ENCODE results near the gene NEDD9.
A peak's percentile ranks its signal among the peaks of the same experiment; 100 is the strongest.

NEDD9 gene

DNA sequence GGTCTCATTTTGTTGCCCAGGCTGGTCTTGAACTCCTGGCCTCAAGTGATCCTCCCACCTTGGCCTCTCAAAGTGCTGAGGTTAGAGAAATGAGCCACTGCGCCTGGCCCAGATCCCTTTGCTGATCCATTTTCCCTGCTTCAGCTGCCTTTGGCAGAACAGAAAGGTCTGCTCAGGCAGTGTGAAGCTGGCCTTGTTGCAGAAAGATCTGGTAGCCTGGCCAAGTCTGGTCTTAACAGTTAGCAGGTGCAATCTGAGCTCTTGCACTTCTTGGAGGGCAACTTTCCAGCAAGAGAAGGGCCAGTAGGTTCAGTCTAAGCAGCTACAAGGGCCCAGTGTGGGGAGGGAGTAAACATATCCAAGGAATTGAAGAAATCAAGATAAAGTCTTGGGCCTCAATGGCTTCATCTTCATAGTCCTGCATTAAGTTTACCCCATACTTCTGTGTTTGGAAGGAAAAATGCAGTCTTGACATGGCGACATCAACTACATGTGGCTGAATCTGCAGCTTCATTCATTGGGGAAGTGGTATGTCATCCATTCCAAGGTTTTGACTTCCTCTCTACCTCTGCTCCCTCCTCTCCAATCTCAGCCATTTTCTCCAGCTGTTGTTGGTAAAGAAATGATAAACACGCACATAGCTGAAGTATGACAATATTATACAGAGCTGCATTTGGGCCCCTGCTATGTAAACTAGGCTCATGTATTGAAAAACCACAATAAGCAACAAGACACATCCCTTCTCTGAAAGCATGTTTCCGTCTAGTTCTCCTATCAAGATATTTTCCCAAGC, 39.0 kb upstream of the NEDD9 start:
- Mint-ChIP-seq H3K4me3 (no peak overlapping the region), H3K36me3 (ENCODE audit: insufficient read depth) (peaks cover 10% of the 10 kb centered on the region), H3K9me3 (no peaks in the 10 kb centered on the region), H3K4me1 (peaks cover 22% of the 10 kb centered on the region), H3K27me3 (no peaks in the 10 kb centered on the region), H3K27ac (ENCODE audit: low read depth) (no peak overlapping the region)
- no peak for ATAC-seq (replicated peaks; ENCODE audit: extremely low read depth, poor library complexity, severe bottlenecking)
- DNase-seq (ENCODE audit: low spot score in 2 of 2), result no peak

DNA sequence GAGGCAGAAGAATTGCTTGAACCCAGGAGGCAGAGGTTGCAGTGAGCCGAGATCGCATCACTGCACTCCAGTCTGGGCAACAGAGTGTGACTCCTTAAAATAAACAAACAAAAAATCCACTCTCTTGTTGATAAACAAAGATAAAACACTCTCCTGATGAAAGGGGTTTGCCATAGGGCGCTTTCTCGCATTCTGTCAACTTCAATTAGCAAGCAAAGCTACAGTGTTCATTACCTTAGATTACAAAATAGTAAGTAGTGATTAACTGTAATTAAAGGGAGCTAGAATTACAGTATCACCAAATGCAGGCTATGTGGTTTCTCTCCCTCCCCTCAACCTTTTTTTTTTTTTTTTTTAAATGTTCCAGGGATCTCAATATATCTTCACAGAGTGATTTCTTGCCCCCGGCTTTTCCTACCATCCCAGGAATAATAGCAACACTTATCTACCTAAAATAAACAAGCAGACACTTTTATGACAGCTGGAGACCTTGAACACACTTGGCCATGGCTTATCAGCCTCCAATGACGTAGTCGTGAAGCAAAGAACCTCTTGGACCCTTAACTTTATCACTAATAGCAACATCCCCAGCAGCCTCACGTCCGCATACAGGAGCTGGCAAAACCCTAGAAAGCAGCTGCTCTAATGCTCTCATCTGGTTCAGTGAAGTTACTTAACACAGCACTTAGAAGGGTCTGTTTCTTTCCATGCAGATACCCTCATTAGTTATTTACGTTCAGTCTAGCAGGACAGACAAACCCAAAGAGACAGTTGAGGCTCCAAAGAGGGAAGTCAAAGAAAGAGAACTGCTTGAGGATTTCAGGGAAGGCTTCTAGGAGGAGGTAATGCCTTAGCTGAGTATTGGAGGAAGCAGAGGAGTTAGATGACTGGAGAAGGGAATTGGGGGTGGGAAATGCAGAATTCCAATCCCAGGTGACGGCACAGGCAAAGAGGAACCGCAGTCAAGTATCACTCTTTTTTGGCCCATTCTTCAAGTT, 37.9 kb upstream of the NEDD9 start:
- DNase-seq (ENCODE audit: low spot score in 2 of 2), result no peak
- H3K27me3 Mint-ChIP-seq, result no peaks in the 10 kb centered on the region
- H3K9me3 Mint-ChIP-seq, result no peaks in the 10 kb centered on the region
- H3K27ac Mint-ChIP-seq (ENCODE audit: low read depth), result no peak overlapping the region
- no peak overlapping the region for H3K4me3 Mint-ChIP-seq
- no peak for ATAC-seq (replicated peaks; ENCODE audit: extremely low read depth, poor library complexity, severe bottlenecking)
- peaks cover 10% of the 10 kb centered on the region for H3K36me3 Mint-ChIP-seq (ENCODE audit: insufficient read depth)
- H3K4me1 Mint-ChIP-seq, result peaks cover 12% of the 10 kb centered on the region

GRCh38 chr6:11268978-11269377, 36.5 kb upstream of the NEDD9 start:
- Mint-ChIP-seq H3K4me3 (no peak overlapping the region), H3K4me1 (peaks cover 6% of the 10 kb centered on the region), H3K27me3 (no peaks in the 10 kb centered on the region), H3K27ac (ENCODE audit: low read depth) (no peak overlapping the region), H3K36me3 (ENCODE audit: insufficient read depth) (peaks cover 10% of the 10 kb centered on the region), H3K9me3 (no peaks in the 10 kb centered on the region)
- ATAC-seq (replicated peaks; ENCODE audit: extremely low read depth, poor library complexity, severe bottlenecking), result no peak
- DNase-seq (ENCODE audit: low spot score in 2 of 2), result no peak

GRCh38 chr6:11266926-11267325, 34.5 kb upstream of the NEDD9 start:
- H3K27me3 Mint-ChIP-seq, result no peaks in the 10 kb centered on the region
- no peak for DNase-seq (ENCODE audit: low spot score in 2 of 2)
- H3K27ac Mint-ChIP-seq (ENCODE audit: low read depth), result no peak overlapping the region
- no peaks in the 10 kb centered on the region for H3K9me3 Mint-ChIP-seq
- H3K4me3 Mint-ChIP-seq, result no peak overlapping the region
- ATAC-seq (replicated peaks; ENCODE audit: extremely low read depth, poor library complexity, severe bottlenecking), result no peak
- peaks cover 22% of the 10 kb centered on the region for H3K4me1 Mint-ChIP-seq
- H3K36me3 Mint-ChIP-seq (ENCODE audit: insufficient read depth), result peaks cover 11% of the 10 kb centered on the region

DNA sequence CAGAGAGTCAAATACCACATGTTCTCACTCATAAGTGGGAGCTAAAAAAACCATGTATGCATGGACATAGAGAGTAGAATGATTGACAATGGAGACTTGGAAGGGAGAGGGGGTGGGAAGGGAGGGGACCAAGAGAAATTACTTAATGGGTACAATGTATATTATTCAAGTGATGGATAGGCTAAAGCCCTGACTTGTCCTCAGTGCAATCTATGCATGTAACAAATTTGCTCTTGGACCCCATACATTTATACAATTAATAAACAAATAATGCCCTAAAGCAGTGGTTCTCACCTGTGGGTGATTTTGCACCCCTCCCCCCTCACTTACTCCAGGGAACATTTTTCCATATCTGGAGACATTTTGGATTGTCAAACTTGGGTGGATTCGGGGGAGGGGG, 33.5 kb upstream of the NEDD9 start:
- Mint-ChIP-seq H3K36me3 (ENCODE audit: insufficient read depth) (peaks cover 15% of the 10 kb centered on the region), H3K27ac (ENCODE audit: low read depth) (no peak overlapping the region), H3K9me3 (no peaks in the 10 kb centered on the region), H3K27me3 (no peaks in the 10 kb centered on the region), H3K4me3 (no peak overlapping the region), H3K4me1 (peaks cover 32% of the 10 kb centered on the region)
- ATAC-seq (replicated peaks; ENCODE audit: extremely low read depth, poor library complexity, severe bottlenecking) (no peak), DNase-seq (ENCODE audit: low spot score in 2 of 2) (no peak)

DNA sequence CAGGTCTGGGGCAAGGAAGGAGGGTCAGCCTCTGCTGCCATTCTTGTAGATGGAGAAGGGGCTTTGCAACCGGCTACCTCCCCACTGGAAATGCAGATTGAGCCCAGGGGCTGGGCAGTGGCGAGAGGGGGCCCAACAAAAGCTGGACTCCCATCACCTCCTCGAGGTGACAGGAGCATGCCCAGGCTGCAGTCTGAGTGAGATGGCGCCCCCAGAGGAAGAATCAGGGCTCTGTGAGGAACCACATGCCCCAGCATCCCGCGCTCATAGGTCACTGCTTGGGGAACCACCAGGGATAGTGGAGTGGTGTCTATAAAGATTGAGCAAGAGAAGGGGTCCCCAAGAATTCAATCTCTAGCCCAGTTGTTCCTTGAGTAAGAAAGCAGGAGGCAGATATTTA, 31.6 kb upstream of the NEDD9 start:
- no peaks in the 10 kb centered on the region for H3K9me3 Mint-ChIP-seq
- H3K36me3 Mint-ChIP-seq (ENCODE audit: insufficient read depth), result peaks cover 15% of the 10 kb centered on the region
- no peak overlapping the region for H3K4me3 Mint-ChIP-seq
- no peaks in the 10 kb centered on the region for H3K27me3 Mint-ChIP-seq
- DNase-seq (ENCODE audit: low spot score in 2 of 2) (no peak), ATAC-seq (replicated peaks; ENCODE audit: extremely low read depth, poor library complexity, severe bottlenecking) (no peak)
- H3K27ac Mint-ChIP-seq (ENCODE audit: low read depth), result peak overlapping the region; percentile 75
- H3K4me1 Mint-ChIP-seq, result peaks cover 47% of the 10 kb centered on the region

- Mint-ChIP-seq H3K27me3 (no peaks in the 10 kb centered on the region), H3K9me3 (no peaks in the 10 kb centered on the region), H3K4me1 (peaks cover 55% of the 10 kb centered on the region), H3K27ac (ENCODE audit: low read depth) (peak overlapping the region; percentile 30), H3K36me3 (ENCODE audit: insufficient read depth) (peaks cover 14% of the 10 kb centered on the region), H3K4me3 (no peak overlapping the region)
- DNase-seq (ENCODE audit: low spot score in 2 of 2) (no peak), ATAC-seq (replicated peaks; ENCODE audit: extremely low read depth, poor library complexity, severe bottlenecking) (no peak)
Observed at GRCh38 chr6:11263291-11263775, 30.9 kb upstream of the NEDD9 start.

DNA sequence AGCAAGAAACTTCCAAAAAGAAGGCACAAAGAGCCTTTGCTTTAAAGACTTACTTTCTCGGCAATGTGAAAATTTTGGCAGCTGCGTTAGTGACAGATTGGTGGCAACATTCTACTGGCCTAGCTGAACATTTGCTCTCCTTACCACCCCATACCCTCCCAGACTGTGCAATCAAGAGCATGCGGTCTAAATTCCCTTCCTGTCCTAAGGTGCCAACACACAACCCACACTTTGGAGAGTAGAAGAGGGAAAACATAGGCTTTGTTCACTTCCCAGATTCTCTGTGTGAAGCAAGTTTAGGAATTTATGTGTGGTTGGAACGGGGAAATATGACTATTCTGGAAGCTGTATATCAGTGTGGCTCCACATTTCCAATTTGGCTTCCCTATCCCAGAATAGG, 29.8 kb upstream of the NEDD9 start:
- Mint-ChIP-seq H3K4me3 (no peak overlapping the region), H3K36me3 (ENCODE audit: insufficient read depth) (peaks cover 23% of the 10 kb centered on the region), H3K4me1 (peaks cover 66% of the 10 kb centered on the region), H3K9me3 (no peaks in the 10 kb centered on the region), H3K27me3 (no peaks in the 10 kb centered on the region), H3K27ac (ENCODE audit: low read depth) (no peak overlapping the region)
- DNase-seq (ENCODE audit: low spot score in 2 of 2) (no peak), ATAC-seq (replicated peaks; ENCODE audit: extremely low read depth, poor library complexity, severe bottlenecking) (no peak)

- H3K27me3 Mint-ChIP-seq, result no peaks in the 10 kb centered on the region
- no peak for ATAC-seq (replicated peaks; ENCODE audit: extremely low read depth, poor library complexity, severe bottlenecking)
- H3K9me3 Mint-ChIP-seq, result no peaks in the 10 kb centered on the region
- H3K36me3 Mint-ChIP-seq (ENCODE audit: insufficient read depth), result peaks cover 23% of the 10 kb centered on the region
- peak overlapping the region; percentile 0 for H3K4me3 Mint-ChIP-seq
- peaks cover 83% of the 10 kb centered on the region for H3K4me1 Mint-ChIP-seq
- no peak for DNase-seq (ENCODE audit: low spot score in 2 of 2)
- peak overlapping the region; percentile 86 for H3K27ac Mint-ChIP-seq (ENCODE audit: low read depth)
Observed at GRCh38 chr6:11260249-11261038, 28.0 kb upstream of the NEDD9 start.

DNA sequence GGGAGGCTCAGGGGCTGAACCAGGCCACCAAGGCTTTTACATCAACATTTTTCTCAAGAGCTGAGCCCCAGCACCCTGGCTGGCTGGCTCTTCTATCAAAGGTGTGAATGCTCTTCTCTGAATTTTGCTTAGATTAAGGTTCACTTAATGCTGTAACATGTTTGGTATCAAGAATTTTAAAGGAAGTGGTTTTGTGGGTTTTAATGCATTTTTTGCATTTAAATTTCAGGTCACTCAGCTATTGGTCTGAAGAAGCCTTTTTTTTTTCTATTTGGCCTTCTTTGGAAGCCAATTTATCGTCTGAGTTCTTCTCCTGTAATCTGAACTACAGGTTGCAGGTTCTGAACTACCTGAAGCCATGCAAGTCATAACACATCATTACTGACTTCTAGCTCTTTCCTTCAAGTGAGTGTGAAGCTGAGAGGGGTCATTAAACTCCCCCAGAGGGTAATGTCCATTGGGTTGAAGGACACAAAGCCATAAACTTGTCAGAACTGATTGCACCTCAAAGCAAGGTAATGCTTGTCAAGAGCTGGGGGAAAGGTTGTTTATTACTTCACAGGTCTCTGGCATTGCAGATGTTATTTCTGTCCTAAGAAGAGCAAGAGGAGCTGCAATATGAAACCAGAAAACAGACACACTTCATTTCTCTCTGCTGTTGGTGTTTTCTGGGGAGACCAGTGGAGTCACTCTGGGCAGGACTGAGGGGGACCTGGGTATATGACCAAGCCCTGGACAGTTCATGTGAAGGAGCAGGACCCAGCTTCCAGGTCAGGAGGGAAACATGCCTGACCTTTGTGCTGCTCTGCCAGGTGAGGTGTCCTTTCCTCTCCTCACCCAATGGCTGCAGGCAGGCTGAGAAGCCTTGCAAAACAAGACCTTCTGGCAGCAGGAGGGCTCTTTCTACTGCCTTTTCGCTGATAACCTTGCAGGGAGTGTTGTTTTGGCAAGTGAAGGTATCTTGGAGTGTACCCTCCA, 26.1 kb upstream of the NEDD9 start:
- peaks cover 84% of the 10 kb centered on the region for H3K4me1 Mint-ChIP-seq
- DNase-seq (ENCODE audit: low spot score in 2 of 2) (peak in 1 of 2 donors; percentile 56), ATAC-seq (replicated peaks; ENCODE audit: extremely low read depth, poor library complexity, severe bottlenecking) (peak; percentile 92)
- peaks cover 23% of the 10 kb centered on the region for H3K36me3 Mint-ChIP-seq (ENCODE audit: insufficient read depth)
- H3K27me3 Mint-ChIP-seq, result no peaks in the 10 kb centered on the region
- peak overlapping the region; percentile 88 for H3K27ac Mint-ChIP-seq (ENCODE audit: low read depth)
- H3K4me3 Mint-ChIP-seq, result peak overlapping the region; percentile 44
- no peaks in the 10 kb centered on the region for H3K9me3 Mint-ChIP-seq

DNA sequence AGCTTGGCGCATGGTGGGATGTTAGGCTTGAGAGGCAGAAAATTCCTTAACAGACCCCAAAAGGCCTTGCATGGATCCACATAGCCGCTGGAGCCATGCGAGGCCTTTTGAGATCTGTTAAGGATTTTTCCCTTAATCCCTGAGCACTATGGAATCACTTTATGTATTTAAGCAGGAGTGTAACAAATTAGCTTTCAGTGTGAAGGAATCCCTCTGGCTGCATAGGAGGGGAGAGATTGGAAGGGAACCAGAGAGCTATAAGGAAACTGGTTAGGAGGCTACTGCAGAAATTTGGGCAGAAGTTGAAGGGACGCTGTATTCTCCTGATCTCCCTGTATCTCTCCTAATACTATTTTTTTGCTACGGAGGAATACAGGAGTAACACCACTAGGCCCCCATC, 23.1 kb upstream of the NEDD9 start:
- Mint-ChIP-seq H3K36me3 (ENCODE audit: insufficient read depth) (peaks cover 12% of the 10 kb centered on the region), H3K4me3 (no peak overlapping the region), H3K4me1 (peaks cover 58% of the 10 kb centered on the region), H3K9me3 (no peaks in the 10 kb centered on the region), H3K27ac (ENCODE audit: low read depth) (peak overlapping the region; percentile 92), H3K27me3 (no peaks in the 10 kb centered on the region)
- ATAC-seq (replicated peaks; ENCODE audit: extremely low read depth, poor library complexity, severe bottlenecking) (no peak), DNase-seq (ENCODE audit: low spot score in 2 of 2) (no peak)

Data from central memory CD8-positive, alpha-beta T cell (primary cell).